HG03575 (cell line): Measurements from ENCODE around the gene ZNF524.
"Not testable (repeated sequence)": the region's sequence is repeated elsewhere in the genome, so short reads cannot be mapped to it uniquely, and the experiment has no call there.

Source experiments
- ATAC-seq: cut with Tn5 transposase; IDR thresholded peaks from one replicate; pipeline ENCODE4 v1.9.1; 2021; ENCODE audit not compliant: unreplicated experiment, insufficient number of reproducible peaks, low FRiP score; ENCODE audit errors: extremely low read depth

ZNF524 gene, protein sequence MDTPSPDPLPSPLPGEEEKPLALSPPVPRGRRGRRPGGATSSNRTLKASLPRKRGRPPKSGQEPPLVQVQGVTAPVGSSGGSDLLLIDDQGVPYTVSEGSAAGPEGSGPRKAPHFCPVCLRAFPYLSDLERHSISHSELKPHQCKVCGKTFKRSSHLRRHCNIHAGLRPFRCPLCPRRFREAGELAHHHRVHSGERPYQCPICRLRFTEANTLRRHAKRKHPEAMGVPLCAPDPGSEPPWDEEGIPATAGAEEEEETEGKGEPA

DNA sequence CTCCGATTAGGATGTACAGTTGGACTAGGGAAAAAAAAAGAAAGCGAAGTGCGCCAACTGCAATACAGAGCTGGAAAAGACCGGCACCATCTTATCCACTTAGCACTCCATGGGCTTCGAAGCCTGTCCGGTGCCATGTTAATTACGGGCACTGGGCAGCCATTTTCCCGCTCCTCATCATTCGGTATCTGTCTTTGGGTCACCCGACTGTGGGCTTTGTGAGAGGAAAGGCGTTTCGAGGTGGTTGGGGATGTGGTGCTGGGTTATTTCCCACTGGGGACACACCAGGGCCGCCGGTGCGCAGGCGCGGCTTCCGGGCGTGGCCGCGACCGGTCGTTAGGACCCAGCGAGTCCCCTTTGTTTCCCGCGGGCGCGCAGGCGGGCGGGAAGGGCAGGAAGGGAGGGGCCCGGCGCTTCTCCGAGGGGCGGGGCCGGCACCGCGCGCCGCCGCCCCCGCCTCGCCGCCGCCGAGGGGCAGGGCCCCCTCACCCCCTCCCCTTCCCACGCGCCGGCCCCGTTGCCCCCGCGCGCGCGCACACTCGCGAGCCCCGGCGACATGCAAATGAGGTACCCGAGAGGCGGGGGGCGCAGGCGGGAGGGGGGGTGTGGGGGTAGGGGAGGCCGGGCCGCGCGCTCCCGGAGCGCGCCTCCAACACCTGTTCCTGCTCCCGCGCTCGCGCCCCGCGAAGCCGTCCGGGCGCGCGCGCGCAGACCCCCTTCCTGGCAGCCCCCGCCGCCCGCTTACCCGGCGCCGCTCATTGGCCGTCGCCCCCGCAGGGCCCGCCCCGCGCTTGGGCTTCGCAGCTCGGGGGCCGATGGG is at the start of gene ZNF524:
Gene ZNF524 (plus strand): TSS at position 447 of the 820 bp plus-strand sequence. CDS start 1,825 bp downstream, outside the sequence.
- no peak for ATAC-seq

DNA sequence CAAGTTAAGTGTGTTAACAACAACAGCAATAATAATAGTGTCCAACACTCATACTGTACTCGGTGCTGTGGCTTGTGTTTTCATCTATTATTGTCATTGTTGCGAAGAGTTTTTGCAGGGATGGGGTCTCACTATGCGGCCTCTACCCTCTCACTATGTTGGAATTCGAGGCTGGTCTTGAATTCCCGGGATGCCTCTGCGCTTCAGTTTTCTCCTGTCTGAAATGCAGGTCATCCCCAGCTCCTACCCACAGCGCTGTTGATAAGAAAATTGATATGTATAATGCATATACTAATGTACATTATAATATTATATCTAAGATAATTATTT is 49.8 kb upstream of the ZNF524 start:
- ATAC-seq: no peak

DNA sequence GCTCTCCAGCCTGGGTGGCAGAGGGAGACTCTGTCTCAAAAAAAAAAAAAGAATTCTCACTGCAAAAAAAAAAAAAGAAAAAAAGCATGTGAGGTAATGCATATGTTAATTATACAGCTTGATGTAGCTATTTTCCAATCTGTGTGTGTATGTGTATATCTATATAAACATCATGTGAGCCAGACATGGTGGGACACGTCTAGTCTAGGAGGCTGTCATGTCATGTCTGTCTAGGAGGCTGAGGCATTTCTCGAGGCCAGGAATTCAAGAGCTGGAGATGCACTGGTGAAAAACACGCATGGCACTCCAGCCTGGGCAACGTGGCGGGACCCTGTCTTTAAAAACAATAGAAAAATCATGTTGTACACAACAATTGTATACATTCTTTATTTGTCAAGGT is 47.9 kb upstream of the ZNF524 start:
- no peak for ATAC-seq

DNA sequence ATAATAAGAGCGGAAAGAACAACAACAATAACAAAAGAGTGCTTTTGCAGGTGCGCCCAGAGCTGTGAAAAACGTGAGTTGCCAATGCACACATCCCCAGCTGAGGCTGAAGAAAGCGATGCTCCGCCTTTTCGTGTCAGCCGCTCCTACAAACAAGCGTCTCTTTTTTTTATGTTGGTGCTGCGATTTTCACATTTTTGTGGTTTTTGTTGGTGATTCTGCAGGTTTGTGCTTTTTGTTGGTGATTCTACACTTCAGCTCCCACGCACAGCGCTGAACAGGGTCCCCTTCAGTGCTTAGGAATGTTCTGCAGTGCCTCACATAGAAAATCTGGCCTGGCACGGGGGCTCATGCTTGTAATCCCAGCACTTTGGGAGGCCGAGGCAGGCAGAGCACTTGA is 47.5 kb upstream of the ZNF524 start:
- no peak for ATAC-seq

DNA sequence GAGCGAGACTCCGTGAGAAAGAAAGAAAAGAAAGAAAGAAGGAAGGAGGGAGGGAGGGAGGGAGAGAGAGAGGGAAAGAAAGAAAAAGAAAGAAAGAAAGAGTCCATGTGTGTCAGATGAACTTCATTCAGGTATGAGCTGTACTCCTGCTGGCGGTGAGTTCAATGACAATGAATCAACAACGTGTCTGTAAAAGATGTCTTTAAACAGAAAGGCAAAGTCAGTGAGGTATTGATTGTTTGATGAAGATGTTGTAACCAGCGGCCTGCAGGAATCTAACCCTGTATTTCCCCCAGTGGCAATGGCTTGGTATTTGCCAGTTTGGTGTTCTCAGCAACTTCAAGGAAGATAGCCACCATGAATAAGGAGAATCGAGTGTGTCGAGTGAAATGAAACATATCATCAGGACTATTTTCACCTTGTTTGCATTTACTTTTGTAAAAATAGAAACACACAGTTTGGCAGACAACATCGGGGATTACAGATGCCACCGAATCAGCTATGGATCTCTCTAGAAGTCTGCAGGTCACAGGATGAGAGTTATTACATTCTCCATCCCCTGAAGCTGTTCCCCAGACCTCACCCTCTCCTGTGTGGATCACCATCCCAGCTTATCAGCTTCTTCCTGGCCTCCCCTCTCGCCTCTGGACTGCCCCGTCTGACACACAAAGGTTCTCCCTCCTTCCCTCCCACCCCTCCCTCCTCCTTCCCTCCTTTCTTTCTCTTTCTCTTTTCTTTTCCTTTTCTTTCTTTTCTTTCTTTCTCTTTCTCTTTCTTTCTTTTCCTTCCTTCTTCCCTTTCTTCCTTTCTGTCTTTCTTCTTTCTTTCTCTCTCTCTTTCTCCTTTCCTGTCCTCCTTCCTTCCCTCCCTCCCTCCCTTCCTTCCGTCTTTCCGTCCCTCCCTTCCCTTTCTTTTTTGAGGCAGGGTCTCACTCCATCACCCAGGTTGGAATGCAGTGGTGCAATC is 46.6 kb upstream of the ZNF524 start:
- ATAC-seq: no peak

DNA sequence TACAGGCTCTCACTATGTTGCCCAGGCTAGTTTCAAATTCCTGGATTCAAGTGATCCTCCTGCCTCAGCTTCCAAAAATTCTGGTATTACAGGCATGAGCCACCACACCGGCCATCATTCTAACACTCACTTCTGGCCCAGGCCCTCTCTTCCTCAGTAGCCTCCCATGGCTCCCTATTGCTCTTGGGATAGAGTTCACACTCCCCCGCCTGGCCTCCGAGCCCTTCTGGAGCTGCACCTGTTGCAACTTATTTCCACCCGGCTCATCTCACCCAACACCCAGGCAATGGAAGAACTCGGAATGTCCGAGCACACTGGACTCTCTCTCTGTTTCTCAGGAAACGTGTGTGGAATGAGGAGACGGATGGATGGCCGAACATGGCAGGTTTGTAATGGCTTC is 45.8 kb upstream of the ZNF524 start:
- ATAC-seq: no peak

DNA sequence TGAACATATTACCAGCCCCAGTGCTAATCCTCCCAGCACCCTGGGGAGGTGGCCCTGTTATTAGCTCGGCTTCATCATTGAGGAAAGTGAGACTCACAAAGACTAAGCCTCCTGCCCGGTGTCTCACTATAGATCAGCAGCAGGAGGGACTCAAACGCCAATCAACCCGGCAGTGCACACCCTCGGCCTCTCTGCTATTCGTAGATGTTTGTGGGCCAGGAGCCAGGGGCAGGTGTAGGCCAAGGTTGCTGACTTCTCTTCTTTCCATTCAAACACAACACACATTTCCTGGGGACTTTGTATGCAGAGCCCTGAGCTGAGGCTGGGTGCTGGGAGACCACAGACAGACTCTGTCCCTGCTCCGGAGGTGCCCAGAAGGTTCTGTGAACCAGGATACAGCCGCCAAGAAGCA is 45.3 kb upstream of the ZNF524 start:
- ATAC-seq: no peak

DNA sequence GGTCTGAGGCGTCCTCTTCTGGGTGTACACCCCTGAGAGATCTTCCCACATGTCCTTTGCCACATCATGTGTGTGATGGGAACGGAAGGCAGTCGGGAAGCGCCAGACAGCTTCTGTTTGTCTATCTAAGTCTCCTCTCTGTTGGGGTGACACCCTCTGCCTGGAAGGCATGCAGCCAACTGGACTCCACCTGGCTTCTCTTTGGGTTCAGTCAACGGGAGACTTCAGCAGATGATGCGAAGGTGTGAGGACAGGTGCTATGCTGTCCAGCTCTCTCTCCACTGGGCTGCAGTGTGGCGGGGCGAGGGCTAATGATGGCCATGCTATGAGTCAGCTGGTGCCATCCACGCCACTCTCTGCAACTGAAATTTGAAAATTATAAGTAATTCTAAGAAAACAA is 40.4 kb upstream of the ZNF524 start:
- no peak for ATAC-seq

DNA sequence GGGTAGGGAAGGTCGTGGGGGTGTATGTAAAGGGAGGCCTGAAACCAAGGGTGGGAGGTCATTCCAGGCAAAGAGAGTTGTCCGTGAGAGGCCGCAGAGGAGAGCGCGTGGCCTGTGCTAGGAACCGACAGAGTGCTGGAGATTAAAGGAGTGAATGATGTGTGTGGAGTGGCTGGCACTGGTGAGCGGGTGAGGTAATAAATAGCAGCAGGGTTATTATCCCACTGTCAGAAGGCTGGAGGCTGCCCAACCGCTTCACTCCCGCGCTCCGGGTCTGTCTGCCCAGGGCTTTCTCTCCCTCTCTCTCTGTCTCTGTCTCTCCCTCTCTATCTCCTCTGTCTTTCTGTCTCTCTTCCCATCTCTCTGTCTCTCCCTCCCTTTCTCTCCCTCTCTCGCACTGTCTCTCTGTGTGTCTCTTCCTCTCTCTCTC is 36.8 kb upstream of the ZNF524 start:
- no peak for ATAC-seq

DNA sequence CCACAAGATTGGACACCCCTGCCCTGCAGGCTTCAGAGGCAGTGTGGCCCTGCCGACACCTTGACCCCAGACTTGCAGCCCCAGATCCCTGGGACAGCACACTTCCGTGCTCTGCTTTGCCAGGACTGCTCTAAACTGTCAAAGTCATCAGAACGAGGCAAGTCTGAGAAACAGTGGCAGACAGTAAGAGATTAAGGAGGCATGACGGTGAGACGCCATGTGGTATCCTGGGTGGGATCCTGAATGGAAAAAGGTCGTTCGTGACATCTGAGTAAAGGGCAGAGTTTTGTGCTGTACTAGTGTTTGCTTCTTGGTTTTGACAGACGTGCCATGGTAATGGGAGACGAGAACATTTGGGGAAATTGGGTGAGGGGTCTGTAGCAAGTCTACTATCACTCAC is 33.3 kb upstream of the ZNF524 start:
- ATAC-seq: no peak

DNA sequence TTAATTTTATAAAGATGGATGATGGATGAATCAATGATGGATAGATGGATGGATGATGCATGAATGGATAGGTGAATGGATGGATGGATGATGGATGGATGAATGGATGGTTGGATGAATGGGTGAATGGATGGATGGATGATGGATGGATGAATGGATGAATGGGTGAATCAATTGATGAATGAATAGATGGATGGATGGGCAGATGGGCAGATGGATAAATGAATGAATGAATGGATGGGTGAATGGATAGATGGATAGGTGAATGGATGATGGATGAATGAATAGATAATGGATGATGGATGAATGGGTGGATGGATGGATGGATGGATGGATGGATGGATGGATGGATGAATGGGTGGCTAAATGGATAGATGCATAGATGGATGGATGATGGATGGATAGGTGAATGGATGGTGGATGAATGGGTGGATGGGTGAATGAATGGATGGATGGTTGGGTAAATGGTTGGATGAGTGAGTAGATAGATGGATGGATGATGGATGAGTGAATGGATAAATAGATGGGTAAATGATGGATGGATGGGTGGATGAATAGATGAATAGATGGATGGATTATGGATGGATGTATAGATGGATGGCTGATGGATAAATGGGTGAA is 32.3 kb upstream of the ZNF524 start:
- no peak for ATAC-seq

DNA sequence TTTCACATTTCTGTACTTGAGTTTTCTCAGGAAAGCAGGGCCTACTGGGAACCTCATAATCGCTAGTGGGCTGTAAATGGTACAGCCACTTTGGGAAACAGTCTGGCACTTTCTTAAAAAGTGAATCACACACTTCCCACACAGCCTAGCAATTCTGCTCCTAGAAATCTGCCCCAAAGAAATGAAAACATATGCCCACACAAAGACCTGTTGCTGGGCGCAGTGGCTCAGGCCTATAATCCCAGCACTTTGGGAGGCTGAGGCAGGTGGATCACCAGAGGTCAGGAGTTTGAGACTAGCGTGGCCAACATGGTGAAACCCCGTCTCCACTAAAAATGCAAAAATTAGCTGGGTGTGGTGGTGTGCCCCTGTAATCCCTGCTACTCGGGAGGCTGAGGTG is 30.6 kb upstream of the ZNF524 start:
- ATAC-seq: not testable (repeated sequence)

DNA sequence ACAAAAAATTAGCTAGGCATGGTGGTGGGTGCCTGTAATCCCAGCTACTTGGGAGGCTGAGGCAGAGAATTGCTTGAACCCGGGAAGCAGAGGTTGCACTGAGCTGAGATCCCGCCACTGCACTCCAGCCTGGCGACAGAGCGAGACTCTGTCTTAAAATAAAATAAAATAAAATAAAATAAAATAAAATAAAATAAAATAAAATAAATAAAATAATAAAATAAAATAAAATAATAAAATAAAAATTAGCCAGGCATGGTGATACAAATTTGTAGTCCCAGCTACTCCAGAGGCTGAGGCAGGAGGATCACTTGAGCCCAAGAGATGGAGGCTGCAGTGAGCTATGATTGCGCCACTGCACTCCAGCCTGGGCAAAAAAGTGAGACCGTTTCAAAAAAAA is 26.2 kb upstream of the ZNF524 start:
- ATAC-seq: not testable (repeated sequence)

DNA sequence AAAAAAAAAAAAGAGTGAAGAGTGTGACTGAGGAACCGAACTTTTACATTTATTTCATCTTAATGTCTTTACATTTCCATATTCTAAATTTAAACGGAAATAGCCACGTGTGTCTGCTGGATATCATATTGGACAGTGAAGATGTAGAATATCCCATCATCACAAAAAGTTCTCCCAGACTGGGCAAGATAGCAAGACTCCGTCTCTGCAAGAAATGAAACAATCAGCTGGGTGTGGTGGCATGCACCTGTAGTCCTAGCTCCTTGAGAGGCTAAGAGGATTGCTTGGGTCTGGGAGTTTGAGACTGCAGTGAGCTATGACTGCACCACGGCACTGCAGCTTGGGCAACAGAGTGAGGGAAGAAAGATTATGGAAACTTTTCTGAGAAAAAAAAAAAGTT is 23.3 kb upstream of the ZNF524 start:
- no peak for ATAC-seq

DNA sequence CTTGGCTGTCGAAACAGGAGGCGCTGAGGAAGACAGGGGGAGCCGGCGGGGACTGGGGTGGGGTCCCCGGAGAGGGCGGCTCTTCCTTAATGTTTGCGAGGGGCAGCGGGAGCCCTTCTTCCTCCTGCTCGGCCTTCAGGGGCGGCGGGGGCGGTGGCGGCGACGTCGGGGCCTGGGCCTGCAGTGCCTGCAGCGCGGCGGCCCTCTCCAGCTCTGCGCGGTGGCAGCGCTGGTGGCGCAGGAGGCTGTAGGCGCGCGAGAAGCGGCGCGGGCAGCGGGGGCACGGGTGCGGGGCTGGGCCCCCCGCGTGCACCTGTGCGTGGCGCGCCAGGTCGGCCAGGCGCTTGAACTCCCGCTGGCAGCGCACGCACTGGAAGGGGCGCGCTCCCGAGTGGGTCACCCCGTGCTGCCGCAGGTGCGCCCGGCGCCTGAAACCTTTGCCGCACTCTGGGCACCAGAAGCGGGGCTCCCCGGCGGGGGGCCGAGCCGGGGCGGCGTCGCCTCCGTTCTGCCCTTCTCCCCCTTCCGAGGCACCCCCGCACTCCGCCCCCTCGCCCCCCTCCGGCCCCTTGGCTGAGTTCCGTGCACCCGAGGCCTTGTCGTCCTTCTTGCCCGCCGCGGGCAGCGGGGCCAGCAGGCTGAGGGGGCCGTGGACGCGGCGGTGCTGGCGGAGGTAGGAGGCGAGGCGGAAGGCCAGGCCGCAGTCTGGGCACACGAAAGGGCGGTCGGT is 21.9 kb upstream of the ZNF524 start:
- ATAC-seq: no peak

DNA sequence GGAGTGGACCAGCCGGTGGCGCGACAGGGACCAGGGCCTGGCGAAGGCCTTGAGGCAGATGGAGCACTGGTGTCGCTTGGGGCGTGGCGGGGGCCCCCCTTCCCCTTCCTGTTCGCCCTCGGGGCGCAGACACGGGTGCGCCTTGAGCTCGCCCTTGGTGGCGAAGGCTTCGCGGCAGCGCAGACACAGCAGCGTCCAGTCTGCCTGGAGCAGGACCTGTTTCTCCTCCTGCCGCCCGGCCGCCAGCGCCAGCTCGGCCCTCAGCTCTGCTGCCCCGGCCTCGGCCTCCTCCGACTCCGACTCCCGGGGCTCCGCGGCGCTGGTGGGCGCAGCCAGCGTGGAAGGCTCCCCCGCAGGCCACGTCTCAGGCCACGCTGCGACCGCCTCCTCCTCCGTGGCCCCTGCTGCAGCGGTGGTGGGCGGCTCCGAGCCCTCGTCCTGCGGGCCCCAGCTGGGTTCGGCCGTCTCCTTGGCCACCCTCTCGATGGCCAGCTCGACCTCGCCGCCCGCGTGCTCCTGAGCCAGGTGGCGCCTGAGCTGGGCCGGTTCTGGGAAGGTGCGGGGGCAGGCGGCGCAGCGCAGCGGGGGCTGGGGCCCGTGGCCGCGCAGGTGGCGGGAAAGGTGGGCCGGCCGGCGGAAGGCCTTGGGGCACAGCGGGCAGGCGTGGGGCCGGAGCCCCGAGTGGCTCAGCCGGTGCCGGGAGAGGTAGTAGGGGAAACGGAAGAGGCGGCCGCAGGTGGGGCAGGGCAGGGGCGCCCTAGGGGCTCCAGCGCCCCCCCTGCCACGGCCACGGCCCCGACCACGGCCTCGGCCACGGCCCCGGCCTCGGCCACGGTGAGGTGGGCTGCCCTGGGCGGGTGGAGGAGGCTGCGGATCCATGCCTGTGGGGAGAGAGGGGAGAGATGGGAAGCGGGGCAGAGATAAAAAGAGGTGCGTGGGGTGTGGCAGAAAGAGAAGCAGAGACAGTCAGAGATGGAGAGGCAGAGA is 21.0 kb upstream of the ZNF524 start:
- ATAC-seq: no peak
